ENCODE results near the gene SHF. TPM values are rescaled to one million over a fixed set of nuclear protein-coding genes. Genes with fewer than 3 reads are reported as not detected.

The SHF gene
- total and polyA plus RNA-seq, 2 donors (not counting 1 experiment from before 2014, with no cell fraction given) = 0.85 to 3.3 TPM

- no peaks in the 10 kb centered on the region for H3K9me3 ChIP-seq (ENCODE audit: control insufficient read depth, insufficient read depth, low read depth, low read length)
- no peaks in the 10 kb centered on the region for H3K36me3 ChIP-seq (ENCODE audit: control insufficient read depth, insufficient read depth, low read length)
- DNase-seq (ENCODE audit: low read depth in 2 of 2) = no peak
- H3K4me1 ChIP-seq (ENCODE audit: control insufficient read depth, extremely low read depth, insufficient read depth, low read length) = no peaks in the 10 kb centered on the region
- no peaks in the 10 kb centered on the region for H3K79me2 ChIP-seq (ENCODE audit: control insufficient read depth, insufficient read depth, low read length)
- H3K9ac ChIP-seq (ENCODE audit: insufficient read depth, low read length) = no peak overlapping the region
- H3K27ac ChIP-seq (ENCODE audit: insufficient read depth, low read length) = no peak overlapping the region
- TF ChIP-seq EZH2 (IDR thresholded peaks at IDR 0.05; ENCODE audit: low read length, missing control alignments) = no peak
- TF ChIP-seq, protein P1, sequence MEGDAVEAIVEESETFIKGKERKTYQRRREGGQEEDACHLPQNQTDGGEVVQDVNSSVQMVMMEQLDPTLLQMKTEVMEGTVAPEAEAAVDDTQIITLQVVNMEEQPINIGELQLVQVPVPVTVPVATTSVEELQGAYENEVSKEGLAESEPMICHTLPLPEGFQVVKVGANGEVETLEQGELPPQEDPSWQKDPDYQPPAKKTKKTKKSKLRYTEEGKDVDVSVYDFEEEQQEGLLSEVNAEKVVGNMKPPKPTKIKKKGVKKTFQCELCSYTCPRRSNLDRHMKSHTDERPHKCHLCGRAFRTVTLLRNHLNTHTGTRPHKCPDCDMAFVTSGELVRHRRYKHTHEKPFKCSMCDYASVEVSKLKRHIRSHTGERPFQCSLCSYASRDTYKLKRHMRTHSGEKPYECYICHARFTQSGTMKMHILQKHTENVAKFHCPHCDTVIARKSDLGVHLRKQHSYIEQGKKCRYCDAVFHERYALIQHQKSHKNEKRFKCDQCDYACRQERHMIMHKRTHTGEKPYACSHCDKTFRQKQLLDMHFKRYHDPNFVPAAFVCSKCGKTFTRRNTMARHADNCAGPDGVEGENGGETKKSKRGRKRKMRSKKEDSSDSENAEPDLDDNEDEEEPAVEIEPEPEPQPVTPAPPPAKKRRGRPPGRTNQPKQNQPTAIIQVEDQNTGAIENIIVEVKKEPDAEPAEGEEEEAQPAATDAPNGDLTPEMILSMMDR (conservative IDR thresholded peaks at IDR 0.05 in 1 of 2, IDR thresholded peaks at IDR 0.05 in 1 of 2; ENCODE audit: low read depth in 1 of 2, low read length in 2 of 2) = no peak
- no peak overlapping the region for H2AFZ ChIP-seq (ENCODE audit: low read length)
- H3K4me3 ChIP-seq (replicated peaks in 1 of 4; ENCODE audit: control extremely low read depth in 1 of 4, insufficient read depth in 1 of 4, low read depth in 3 of 4, low read length in 4 of 4) = no peak overlapping the region
- no peaks in the 10 kb centered on the region for H4K20me1 ChIP-seq (ENCODE audit: control insufficient read depth, extremely low read depth, insufficient read depth, low read length)
- H3K27me3 ChIP-seq (ENCODE audit: control insufficient read depth, insufficient read depth, low read length) = peaks cover 65% of the 10 kb centered on the region
- H3K4me2 ChIP-seq (ENCODE audit: extremely low read depth, insufficient read depth, low read length) = no peak overlapping the region
These were observed 54.8 kb downstream of the SHF start for GRCh38 chr15:45132844-45133560.

DNA sequence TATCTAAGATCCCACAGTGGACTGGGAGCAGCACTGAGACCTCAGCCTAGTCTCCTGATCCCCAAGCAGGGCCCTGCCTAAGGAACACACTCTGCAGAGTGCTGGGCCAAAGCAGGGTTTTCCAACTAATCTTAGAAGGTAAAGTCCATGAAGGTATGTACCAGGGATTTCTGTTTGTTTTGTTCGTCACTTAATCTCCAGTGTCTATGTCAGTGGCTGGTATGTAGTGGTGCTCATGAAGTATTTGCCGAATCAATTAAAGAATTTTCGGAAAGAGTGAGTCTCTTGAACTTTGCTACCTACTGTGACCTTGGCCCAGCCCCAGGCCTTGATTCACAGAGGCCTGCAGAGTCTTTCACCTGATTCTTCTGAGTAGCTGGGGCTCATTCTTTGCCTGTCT, 56.3 kb downstream of the SHF start:
- Histone ChIP-seq H3K9me3 (ENCODE audit: control insufficient read depth, insufficient read depth, low read depth, low read length) (no peaks in the 10 kb centered on the region), H3K36me3 (ENCODE audit: control insufficient read depth, insufficient read depth, low read length) (no peaks in the 10 kb centered on the region), H3K4me2 (ENCODE audit: extremely low read depth, insufficient read depth, low read length) (no peak overlapping the region), H3K27ac (ENCODE audit: insufficient read depth, low read length) (no peak overlapping the region), H3K79me2 (ENCODE audit: control insufficient read depth, insufficient read depth, low read length) (no peaks in the 10 kb centered on the region), H3K9ac (ENCODE audit: insufficient read depth, low read length) (no peak overlapping the region), H4K20me1 (ENCODE audit: control insufficient read depth, extremely low read depth, insufficient read depth, low read length) (no peaks in the 10 kb centered on the region), H3K4me3 (replicated peaks in 1 of 4; ENCODE audit: control extremely low read depth in 1 of 4, insufficient read depth in 1 of 4, low read depth in 3 of 4, low read length in 4 of 4) (no peak overlapping the region), H2AFZ (ENCODE audit: low read length) (no peak overlapping the region), H3K27me3 (ENCODE audit: control insufficient read depth, insufficient read depth, low read length) (peaks cover 65% of the 10 kb centered on the region), H3K4me1 (ENCODE audit: control insufficient read depth, extremely low read depth, insufficient read depth, low read length) (no peaks in the 10 kb centered on the region)
- TF ChIP-seq EZH2 (IDR thresholded peaks at IDR 0.05; ENCODE audit: low read length, missing control alignments) = no peak
- TF ChIP-seq, protein P1 (conservative IDR thresholded peaks at IDR 0.05 in 1 of 2, IDR thresholded peaks at IDR 0.05 in 1 of 2; ENCODE audit: low read depth in 1 of 2, low read length in 2 of 2) = no peak
- no peak for DNase-seq (ENCODE audit: low read depth in 2 of 2)

GRCh38 chr15:45130291-45131000, 57.3 kb downstream of the SHF start:
- H3K27ac ChIP-seq (ENCODE audit: insufficient read depth, low read length) = no peak overlapping the region
- no peak overlapping the region for H3K4me3 ChIP-seq (replicated peaks in 1 of 4; ENCODE audit: control extremely low read depth in 1 of 4, insufficient read depth in 1 of 4, low read depth in 3 of 4, low read length in 4 of 4)
- no peaks in the 10 kb centered on the region for H3K9me3 ChIP-seq (ENCODE audit: control insufficient read depth, insufficient read depth, low read depth, low read length)
- H3K9ac ChIP-seq (ENCODE audit: insufficient read depth, low read length) = no peak overlapping the region
- peaks cover 70% of the 10 kb centered on the region for H3K27me3 ChIP-seq (ENCODE audit: control insufficient read depth, insufficient read depth, low read length)
- H3K36me3 ChIP-seq (ENCODE audit: control insufficient read depth, insufficient read depth, low read length) = no peaks in the 10 kb centered on the region
- no peak overlapping the region for H2AFZ ChIP-seq (ENCODE audit: low read length)
- no peaks in the 10 kb centered on the region for H3K4me1 ChIP-seq (ENCODE audit: control insufficient read depth, extremely low read depth, insufficient read depth, low read length)
- TF ChIP-seq EZH2 (IDR thresholded peaks at IDR 0.05; ENCODE audit: low read length, missing control alignments) = peak; percentile 40
- TF ChIP-seq, protein P1 (conservative IDR thresholded peaks at IDR 0.05 in 1 of 2, IDR thresholded peaks at IDR 0.05 in 1 of 2; ENCODE audit: low read depth in 1 of 2, low read length in 2 of 2) = no peak
- H4K20me1 ChIP-seq (ENCODE audit: control insufficient read depth, extremely low read depth, insufficient read depth, low read length) = no peaks in the 10 kb centered on the region
- no peak for DNase-seq (ENCODE audit: low read depth in 2 of 2)
- H3K4me2 ChIP-seq (ENCODE audit: extremely low read depth, insufficient read depth, low read length) = no peak overlapping the region
- no peaks in the 10 kb centered on the region for H3K79me2 ChIP-seq (ENCODE audit: control insufficient read depth, insufficient read depth, low read length)
